Lower lobe of right lung (tissue), 2 donors: ENCODE results near the gene TMEM106C. TPM values are rescaled to one million over a fixed set of nuclear protein-coding genes. Genes with fewer than 3 reads are reported as not detected.
"Not testable (repeated sequence)": the region's sequence is repeated elsewhere in the genome, so short reads cannot be mapped to it uniquely, and the experiment has no call there.

Experiments
- ATAC-seq, 2 donors: fragments of 200-7000 bp; cut with Tn5 transposase; one replicate each; pipeline ENCODE4 v1.9.1; 2020 to 2022; ENCODE audit warnings: mild to moderate bottlenecking in 2 of 2, moderate library complexity in 2 of 2
- DNase-seq: peaks from one replicate; pipeline ENCODE4 v3.0.0-alpha.2; 2020
- H3K27ac ChIP-seq: fragments of 200-600 bp; one replicate; pipeline ENCODE4 v1.8.0; 2022
- H3K27me3 ChIP-seq: fragments of 200-600 bp; one replicate; pipeline ENCODE4 v1.8.0; 2022; ENCODE audit warnings: low read depth
- H3K36me3 ChIP-seq: fragments of 200-600 bp; one replicate; pipeline ENCODE4 v1.8.0; 2022; ENCODE audit warnings: mild to moderate bottlenecking
- H3K4me1 ChIP-seq: fragments of 200-600 bp; one replicate; pipeline ENCODE4 v1.8.0; 2022
- H3K4me3 ChIP-seq: fragments of 200-600 bp; one replicate; pipeline ENCODE4 v1.8.0; 2022; ENCODE audit warnings: mild to moderate bottlenecking
- H3K9me3 ChIP-seq: fragments of 200-600 bp; one replicate; pipeline ENCODE4 v1.8.0; 2022
- CTCF ChIP-seq: fragments of 200-600 bp; IDR thresholded peaks from one replicate; pipeline ENCODE4 v1.8.0; 2022; ENCODE audit warnings: antibody characterized with exemption, mild to moderate bottlenecking
- intact Hi-C: fragments of 100-400 bp; cut with DNase I; formaldehyde crosslinking; loops from one replicate; pipeline ENCODE4 v1.11.0; 2022
- total RNA-seq: library from RNA; stranded (reverse); fragmentation: NEBNext Ultra II Directional; extraction: Animal tissue kit (Norgen Biotek cat#: 25700); gene quantifications from one replicate; pipeline ENCODE4 v1.2.1, GENCODE V29; 2021
- donor health status: DM: no; HTN: yes; CAD: no; lungs with severe emphysema.

The TMEM106C gene
- total RNA-seq, 1 donor from 2014 or later: 39.3 TPM

- DNase-seq: peak; percentile 89
- H3K4me3 ChIP-seq: no peak overlapping the region
- peak; percentile 90 to 93 for ATAC-seq
- H3K4me1 ChIP-seq: peaks cover 11% of the 10 kb centered on the region
- TF ChIP-seq CTCF: peak; percentile 86
- intact Hi-C loops: no loop called here
- H3K36me3 ChIP-seq: no peaks in the 10 kb centered on the region
- H3K27me3 ChIP-seq: no peaks in the 10 kb centered on the region
- H3K27ac ChIP-seq: no peak overlapping the region
- H3K9me3 ChIP-seq: no peaks in the 10 kb centered on the region
Measured at GRCh38 chr12:47949441-47950341, 13.7 kb upstream of the TMEM106C start.

- peaks cover 13% of the 10 kb centered on the region for H3K4me1 ChIP-seq
- no peaks in the 10 kb centered on the region for H3K27me3 ChIP-seq
- no peak overlapping the region for H3K27ac ChIP-seq
- intact Hi-C loops: no loop called here
- H3K9me3 ChIP-seq: no peaks in the 10 kb centered on the region
- ATAC-seq: no peak
- H3K4me3 ChIP-seq: no peak overlapping the region
- DNase-seq: no peak
- TF ChIP-seq CTCF: no peak
- H3K36me3 ChIP-seq: no peaks in the 10 kb centered on the region
Measured at GRCh38 chr12:47950856-47951468, 12.4 kb upstream of the TMEM106C start.

GRCh38 chr12:47954058-47954457 lies 9.3 kb upstream of the TMEM106C start:
- Histone ChIP-seq H3K9me3 (no peaks in the 10 kb centered on the region), H3K4me1 (peaks cover 4% of the 10 kb centered on the region), H3K4me3 (no peak overlapping the region), H3K36me3 (no peaks in the 10 kb centered on the region), H3K27me3 (no peaks in the 10 kb centered on the region), H3K27ac (no peak overlapping the region)
- intact Hi-C loops: no loop called here
- DNase-seq: no peak
- TF ChIP-seq CTCF: no peak
- ATAC-seq: peak; percentile 9 to 29

- DNase-seq: no peak
- no peak overlapping the region for H3K27ac ChIP-seq
- no peaks in the 10 kb centered on the region for H3K9me3 ChIP-seq
- H3K4me3 ChIP-seq: no peak overlapping the region
- H3K27me3 ChIP-seq: no peaks in the 10 kb centered on the region
- ATAC-seq: no peak
- H3K4me1 ChIP-seq: peaks cover 4% of the 10 kb centered on the region
- no peak for TF ChIP-seq CTCF
- no peaks in the 10 kb centered on the region for H3K36me3 ChIP-seq
- intact Hi-C loops: no loop called here
Measured at GRCh38 chr12:47954467-47955045, 8.8 kb upstream of the TMEM106C start.

GRCh38 chr12:47955059-47955458 lies 8.3 kb upstream of the TMEM106C start:
- TF ChIP-seq CTCF: no peak
- H3K4me1 ChIP-seq: peaks cover 4% of the 10 kb centered on the region
- ATAC-seq: no peak
- no peak for DNase-seq
- no peak overlapping the region for H3K27ac ChIP-seq
- H3K9me3 ChIP-seq: no peaks in the 10 kb centered on the region
- no peaks in the 10 kb centered on the region for H3K27me3 ChIP-seq
- intact Hi-C loops: no loop called here
- no peaks in the 10 kb centered on the region for H3K36me3 ChIP-seq
- no peak overlapping the region for H3K4me3 ChIP-seq

GRCh38 chr12:47957671-47958070 lies 5.7 kb upstream of the TMEM106C start:
- intact Hi-C loops, H3K36me3 ChIP-seq, ATAC-seq, DNase-seq, H3K9me3 ChIP-seq, H3K27me3 ChIP-seq, H3K27ac ChIP-seq, H3K4me3 ChIP-seq, H3K4me1 ChIP-seq: not testable (repeated sequence)
